HEK293T (cell line): ENCODE data around the gene RPS17.

Experiments
- CTCF ChIA-PET: fragments of 350-600 bp; formaldehyde crosslinking; extraction: SDS; loops from one replicate; lab custom pipeline; 2021; ENCODE audit warnings: antibody characterized with exemption, inconsistent platforms; lab: Yijun Ruan, JAX
- POLR2A ChIA-PET: fragments of 350-600 bp; formaldehyde crosslinking; extraction: SDS; loops from one replicate; lab custom pipeline; 2020; ENCODE audit warnings: antibody characterized with exemption, inconsistent platforms; lab: Yijun Ruan, JAX
- DNase-seq: peaks from one replicate; pipeline ENCODE4 v3.0.0; 2012; ENCODE audit warnings: mixed read lengths; ENCODE audit errors: extremely low spot score
- ARNT ChIP-seq: fragments of 450-650 bp; IDR thresholded peaks from 2 replicates; pipeline ENCODE4 v1.6.1; 2017; ENCODE audit warnings: mild to moderate bottlenecking
- BHLHE40 ChIP-seq: fragments of 450-650 bp; IDR thresholded peaks from 2 replicates; pipeline ENCODE4 v1.6.1; 2016; ENCODE audit warnings: mild to moderate bottlenecking, moderate library complexity, borderline replicate concordance
- CTBP1 ChIP-seq: fragments of 450-650 bp; IDR thresholded peaks from 2 replicates; pipeline ENCODE4 v1.6.1; 2016; ENCODE audit warnings: borderline replicate concordance
- ELF4 ChIP-seq: fragments of 450-650 bp; IDR thresholded peaks from 2 replicates; pipeline ENCODE4 v1.6.1; 2017; ENCODE audit warnings: antibody characterized with exemption
- FOXA1 ChIP-seq: fragments of 450-650 bp; IDR thresholded peaks from 2 replicates; pipeline ENCODE4 v1.6.1; 2016; ENCODE audit warnings: mild to moderate bottlenecking
- FOXK2 ChIP-seq: fragments of 450-650 bp; IDR thresholded peaks from 2 replicates; pipeline ENCODE4 v1.6.1; 2016; ENCODE audit warnings: mild to moderate bottlenecking
- FOXM1 ChIP-seq: fragments of 450-650 bp; IDR thresholded peaks from 2 replicates; pipeline ENCODE4 v1.6.1; 2017; ENCODE audit warnings: mild to moderate bottlenecking, borderline replicate concordance
- HDGF ChIP-seq: fragments of 450-650 bp; IDR thresholded peaks from 2 replicates; pipeline ENCODE4 v1.6.1; 2017; ENCODE audit warnings: antibody characterized with exemption, borderline replicate concordance
- L3MBTL2 ChIP-seq: fragments of 450-650 bp; conservative IDR thresholded peaks from 2 replicates; pipeline ENCODE4 v1.6.1; 2016; ENCODE audit warnings: mild to moderate bottlenecking
- LEF1 ChIP-seq: fragments of 450-650 bp; IDR thresholded peaks from 2 replicates; pipeline ENCODE4 v1.6.1; 2017; ENCODE audit warnings: mild to moderate bottlenecking, borderline replicate concordance
- NFRKB ChIP-seq: fragments of 450-650 bp; IDR thresholded peaks from 2 replicates; pipeline ENCODE4 v1.6.1; 2016; ENCODE audit warnings: mild to moderate bottlenecking, moderate library complexity
- PKNOX1 ChIP-seq: fragments of 450-650 bp; IDR thresholded peaks from 2 replicates; pipeline ENCODE4 v1.6.1; 2016
- SP1 ChIP-seq: fragments of 450-650 bp; IDR thresholded peaks from 2 replicates; pipeline ENCODE4 v1.6.1; 2017
- SUZ12 ChIP-seq: fragments of 450-650 bp; IDR thresholded peaks from 2 replicates; pipeline ENCODE4 v1.6.1; 2016; ENCODE audit warnings: mild to moderate bottlenecking
- TARDBP ChIP-seq: fragments of 450-650 bp; IDR thresholded peaks from 2 replicates; pipeline ENCODE4 v1.6.1; 2016
- ZNF384 ChIP-seq: fragments of 450-650 bp; IDR thresholded peaks from 2 replicates; pipeline ENCODE4 v1.6.1; 2016

RPS17 gene

GRCh38 chr15:82540055-82540983, at the start of gene RPS17:
Gene RPS17 (minus strand): TSS chr15:82540457. CDS start chr15:82540428, 29 bp downstream.
- peak; percentile 3; the same call in 1 of the 2 replicates for TF ChIP-seq FOXM1
- peak; percentile 60; the same call in 1 of the 2 replicates for TF ChIP-seq LEF1
- peak; percentile 38; the same call in 1 of the 2 replicates for TF ChIP-seq NFRKB
- TF ChIP-seq SUZ12: no peak
- TF ChIP-seq SP1: no peak
- TF ChIP-seq ELF4: peak; percentile 96
- TF ChIP-seq FOXK2: no peak
- TF ChIP-seq TARDBP: peak; percentile 87
- TF ChIP-seq ZNF384: no peak
- TF ChIP-seq PKNOX1: 0 out of 2 replicates have a peak, but pooled peaks have one; percentile 26
- no peak for TF ChIP-seq FOXA1
- TF ChIP-seq BHLHE40: no peak
- TF ChIP-seq L3MBTL2: no peak; the same call in 1 of the 2 replicates
- TF ChIP-seq HDGF: no peak
- ChIA-PET CTCF (interaction anchor here (0.5 to 2.7 kb wide), 9 partner anchors 8 to 356 kb away, joined by 3 to 21 read pairs (median 3); no protein-coding TSS in a partner anchor), POLR2A (interaction anchor here (0.6 to 3.4 kb wide), 32 partner anchors 9 to 471 kb away, joined by 3 to 38 read pairs (median 5); partner anchors contain the start of genes AP3B2, C15orf40, CPEB1 and RAMAC)
- DNase-seq: peak; percentile 100

GRCh38 chr15:82587805-82588204, 47.5 kb upstream of the RPS17 start:
- no peak for DNase-seq
- CTCF ChIA-PET: no interaction called here
- TF ChIP-seq ARNT: no peak
- POLR2A ChIA-PET: no interaction called here

- CTCF ChIA-PET: interaction anchor here (0.5 to 1.5 kb wide), 4 partner anchors 12 to 264 kb away, joined by 3 to 5 read pairs (median 3); no protein-coding TSS in a partner anchor
- POLR2A ChIA-PET: interaction anchor here (0.6 kb wide), 1 partner anchor 165 kb away, joined by 4 read pairs; no protein-coding TSS in a partner anchor
- TF ChIP-seq HDGF (no peak), CTBP1 (no peak), SUZ12 (no peak), ARNT (no peak), FOXM1 (no peak), BHLHE40 (no peak), FOXA1 (no peak), LEF1 (no peak), ZNF384 (no peak), ELF4 (no peak), L3MBTL2 (no peak), NFRKB (no peak), SP1 (no peak)
- DNase-seq: no peak
These were observed 44.8 kb upstream of the RPS17 start for GRCh38 chr15:82585072-82585471.

- DNase-seq: no peak
- ChIA-PET CTCF (no interaction called here), POLR2A (no interaction called here)
- TF ChIP-seq FOXK2 (no peak), HDGF (no peak), FOXA1 (no peak), FOXM1 (no peak), LEF1 (no peak), ZNF384 (no peak), CTBP1 (no peak), SUZ12 (no peak), L3MBTL2 (no peak), NFRKB (no peak), ELF4 (no peak), TARDBP (no peak), PKNOX1 (no peak), SP1 (no peak), BHLHE40 (no peak), ARNT (no peak)
These were observed 40.5 kb upstream of the RPS17 start for GRCh38 chr15:82580713-82581112.

- ChIA-PET POLR2A (interaction anchor here (0.7 to 1.2 kb wide), 2 partner anchors 34 to 167 kb away, joined by 3 read pairs; partner anchors contain the start of gene RPS17), CTCF (no interaction called here)
- DNase-seq: no peak
- TF ChIP-seq ELF4: no peak
- TF ChIP-seq HDGF: no peak
- no peak for TF ChIP-seq FOXA1
- no peak for TF ChIP-seq BHLHE40
- TF ChIP-seq SP1: no peak
- TF ChIP-seq SUZ12: no peak
- no peak for TF ChIP-seq ARNT
- TF ChIP-seq FOXM1: no peak
- TF ChIP-seq LEF1: no peak
- no peak for TF ChIP-seq L3MBTL2
- TF ChIP-seq CTBP1: no peak
- TF ChIP-seq NFRKB: no peak
- no peak for TF ChIP-seq FOXK2
- TF ChIP-seq TARDBP: no peak
- no peak for TF ChIP-seq ZNF384
- no peak for TF ChIP-seq PKNOX1
These were observed 35.1 kb upstream of the RPS17 start for GRCh38 chr15:82575335-82575734.
